OCI-M2 (cell line): ENCODE data around the gene SIK1.
"Not testable (repeated sequence)": the region's sequence is repeated elsewhere in the genome, so short reads cannot be mapped to it uniquely, and the experiment has no call there.

ENCODE experiments used
- DNase-seq: peaks from one replicate; lab custom pipeline; 2025; ENCODE audit not compliant: unreplicated experiment; lab: John Stamatoyannopoulos, UW

Gene SIK1

GRCh38 chr21:43426404-43427241 is at the start of gene SIK1:
SIK1 (minus strand) TSS chr21:43427131; CDS start chr21:43426178, 953 bp downstream.
- DNase-seq, result not testable (repeated sequence)

- not testable (repeated sequence) for DNase-seq
Measured at GRCh38 chr21:43471597-43472242, 44.8 kb upstream of the SIK1 start.

- DNase-seq, result not testable (repeated sequence)
Measured at GRCh38 chr21:43469719-43470458, 43.0 kb upstream of the SIK1 start.

GRCh38 chr21:43467785-43468184 is 40.9 kb upstream of the SIK1 start:
- DNase-seq, result no peak

GRCh38 chr21:43465159-43465558 is 38.2 kb upstream of the SIK1 start:
- not testable (repeated sequence) for DNase-seq

- DNase-seq, result not testable (repeated sequence)
Measured at GRCh38 chr21:43463498-43464261, 36.7 kb upstream of the SIK1 start.

GRCh38 chr21:43462932-43463331 is 36.0 kb upstream of the SIK1 start:
- not testable (repeated sequence) for DNase-seq

- DNase-seq, result not testable (repeated sequence)
Measured at GRCh38 chr21:43460475-43460874, 33.5 kb upstream of the SIK1 start.

- not testable (repeated sequence) for DNase-seq
Measured at GRCh38 chr21:43458995-43459394, 32.1 kb upstream of the SIK1 start.

GRCh38 chr21:43456616-43457314 is 29.8 kb upstream of the SIK1 start:
- DNase-seq, result not testable (repeated sequence)

GRCh38 chr21:43455717-43456116 is 28.8 kb upstream of the SIK1 start:
- DNase-seq, result not testable (repeated sequence)

- DNase-seq, result not testable (repeated sequence)
Measured at GRCh38 chr21:43454176-43454575, 27.2 kb upstream of the SIK1 start.

GRCh38 chr21:43451850-43452249 is 24.9 kb upstream of the SIK1 start:
- not testable (repeated sequence) for DNase-seq

- DNase-seq, result not testable (repeated sequence)
Measured at GRCh38 chr21:43450287-43450686, 23.4 kb upstream of the SIK1 start.

GRCh38 chr21:43447353-43447977 is 20.5 kb upstream of the SIK1 start:
- not testable (repeated sequence) for DNase-seq

GRCh38 chr21:43446277-43446932 is 19.5 kb upstream of the SIK1 start:
- not testable (repeated sequence) for DNase-seq

- DNase-seq, result not testable (repeated sequence)
Measured at GRCh38 chr21:43444524-43444923, 17.6 kb upstream of the SIK1 start.

- DNase-seq, result not testable (repeated sequence)
Measured at GRCh38 chr21:43442571-43442970, 15.6 kb upstream of the SIK1 start.
